ENCODE data around the gene BRIP1.

BRIP1 gene

DNA sequence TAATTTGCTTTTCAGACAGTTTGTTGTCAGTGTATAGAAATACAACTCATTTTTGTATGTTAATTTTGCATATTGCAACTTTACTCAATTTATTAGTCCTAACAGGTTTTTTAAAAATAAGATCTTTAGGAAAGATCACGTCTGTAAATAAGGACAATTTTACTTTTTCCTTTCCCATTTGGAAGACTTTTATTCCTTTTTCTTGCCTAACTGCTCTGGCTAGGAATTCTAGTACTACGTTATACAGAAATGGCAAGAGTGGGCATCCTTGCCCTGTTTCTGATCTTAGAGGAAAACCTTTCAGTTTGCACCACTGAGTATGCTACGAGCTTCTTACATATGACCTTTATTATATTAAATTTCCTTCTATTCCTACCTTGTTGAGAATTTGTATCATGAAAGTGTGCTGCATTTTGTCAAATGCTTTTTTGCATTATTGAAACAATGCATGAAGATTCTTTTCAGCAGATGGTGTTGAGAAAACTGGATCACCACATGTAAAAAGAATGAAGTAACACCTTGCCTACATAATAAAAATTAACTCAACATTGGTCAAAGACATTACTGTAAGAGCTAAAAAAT is 113.4 kb downstream of the BRIP1 start:
- Histone ChIP-seq H3K4me2 (no peak overlapping the region), H3K4me3 (IDR thresholded peaks at IDR 0.05; ENCODE audit: insufficient read depth, low read depth, low read length) (no peak overlapping the region), H3K79me2 (ENCODE audit: insufficient read depth, low read depth) (no peaks in the 10 kb centered on the region), H2AFZ (ENCODE audit: low read depth) (no peak overlapping the region), H3K27me3 (ENCODE audit: insufficient read depth, low read depth) (no peaks in the 10 kb centered on the region), H3K27ac (no peak overlapping the region), H3K9ac (no peak overlapping the region), H3K36me3 (ENCODE audit: insufficient read depth) (no peaks in the 10 kb centered on the region; the same call in 1 of the 2 replicates), H4K20me1 (ENCODE audit: insufficient read depth) (no peaks in the 10 kb centered on the region), H3K4me1 (ENCODE audit: low read depth, poor library complexity, severe bottlenecking) (peaks cover 16% of the 10 kb centered on the region)
- TF ChIP-seq CTCF (conservative IDR thresholded peaks at IDR 0.05; ENCODE audit: low read depth, low read length): no peak

DNA sequence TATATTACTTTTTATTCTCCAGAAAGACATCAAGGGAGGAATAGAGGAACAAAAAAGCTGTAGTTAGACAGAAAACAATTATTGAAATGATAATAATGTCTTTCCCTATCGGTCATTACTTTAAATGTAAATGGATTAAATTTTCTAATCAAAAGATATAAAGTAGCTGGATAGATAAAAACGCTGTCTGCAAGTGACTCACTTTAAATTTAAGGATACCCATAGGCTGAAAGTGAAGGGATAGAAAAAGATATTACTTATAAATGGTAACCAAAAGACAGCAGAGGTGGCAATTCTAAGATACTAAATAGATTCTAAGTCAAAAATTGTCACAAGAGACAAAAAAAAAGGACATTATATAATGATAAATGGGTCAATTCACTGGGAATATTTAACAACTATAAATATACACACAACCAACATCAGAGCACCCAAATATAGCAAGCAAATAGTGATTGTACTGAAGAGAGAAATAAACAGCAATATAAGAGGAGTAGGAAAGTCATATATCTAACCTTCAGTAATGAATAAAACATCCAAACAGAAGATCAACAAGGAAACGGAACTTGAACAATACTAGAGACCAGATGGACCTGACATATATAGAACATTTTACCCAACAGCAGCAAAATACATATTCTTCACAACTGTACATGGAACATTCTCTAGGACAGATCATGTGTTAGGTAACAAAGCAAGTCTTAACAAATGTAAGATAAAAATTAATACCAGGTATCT is 116.9 kb downstream of the BRIP1 start:
- no peak for TF ChIP-seq CTCF (conservative IDR thresholded peaks at IDR 0.05; ENCODE audit: low read depth, low read length)
- Histone ChIP-seq H3K79me2 (ENCODE audit: insufficient read depth, low read depth) (no peaks in the 10 kb centered on the region), H3K27ac (no peak overlapping the region), H3K4me1 (ENCODE audit: low read depth, poor library complexity, severe bottlenecking) (peaks cover 14% of the 10 kb centered on the region), H2AFZ (ENCODE audit: low read depth) (no peak overlapping the region), H3K36me3 (ENCODE audit: insufficient read depth) (no peaks in the 10 kb centered on the region; the same call in 1 of the 2 replicates), H3K4me2 (no peak overlapping the region), H3K9ac (no peak overlapping the region), H4K20me1 (ENCODE audit: insufficient read depth) (no peaks in the 10 kb centered on the region), H3K27me3 (ENCODE audit: insufficient read depth, low read depth) (no peaks in the 10 kb centered on the region), H3K4me3 (IDR thresholded peaks at IDR 0.05; ENCODE audit: insufficient read depth, low read depth, low read length) (no peak overlapping the region)

DNA sequence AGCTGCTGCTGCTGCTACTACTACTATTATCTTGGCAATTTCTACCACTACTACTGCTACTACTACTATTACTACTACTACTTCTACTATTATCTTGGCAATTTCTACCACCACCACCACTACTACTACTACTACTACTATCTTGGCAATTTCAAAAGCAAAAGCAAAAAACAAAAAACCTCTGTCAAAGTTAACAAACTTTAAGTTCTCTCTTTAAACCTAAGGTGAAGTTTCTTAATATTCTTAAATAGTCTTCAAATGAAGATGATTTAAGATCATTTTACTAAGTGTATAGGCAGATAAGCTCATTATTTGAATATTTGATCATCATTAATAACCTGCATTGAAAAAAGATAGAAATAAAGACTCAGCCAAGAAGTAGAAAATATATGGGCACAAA is 118.5 kb downstream of the BRIP1 start:
- no peak for TF ChIP-seq CTCF (conservative IDR thresholded peaks at IDR 0.05; ENCODE audit: low read depth, low read length)
- H4K20me1 ChIP-seq (ENCODE audit: insufficient read depth): no peaks in the 10 kb centered on the region
- no peaks in the 10 kb centered on the region; the same call in 1 of the 2 replicates for H3K36me3 ChIP-seq (ENCODE audit: insufficient read depth)
- H3K4me2 ChIP-seq: no peak overlapping the region
- H3K27ac ChIP-seq: no peak overlapping the region
- no peak overlapping the region for H2AFZ ChIP-seq (ENCODE audit: low read depth)
- no peaks in the 10 kb centered on the region for H3K4me1 ChIP-seq (ENCODE audit: low read depth, poor library complexity, severe bottlenecking)
- H3K4me3 ChIP-seq (IDR thresholded peaks at IDR 0.05; ENCODE audit: insufficient read depth, low read depth, low read length): no peak overlapping the region
- H3K27me3 ChIP-seq (ENCODE audit: insufficient read depth, low read depth): no peaks in the 10 kb centered on the region
- H3K79me2 ChIP-seq (ENCODE audit: insufficient read depth, low read depth): no peaks in the 10 kb centered on the region
- H3K9ac ChIP-seq: no peak overlapping the region

- H3K4me1 ChIP-seq (ENCODE audit: low read depth, poor library complexity, severe bottlenecking): no peaks in the 10 kb centered on the region
- H3K27me3 ChIP-seq (ENCODE audit: insufficient read depth, low read depth): no peaks in the 10 kb centered on the region
- no peak overlapping the region for H3K27ac ChIP-seq
- H3K36me3 ChIP-seq (ENCODE audit: insufficient read depth): no peaks in the 10 kb centered on the region; the same call in 1 of the 2 replicates
- H4K20me1 ChIP-seq (ENCODE audit: insufficient read depth): no peaks in the 10 kb centered on the region
- H3K79me2 ChIP-seq (ENCODE audit: insufficient read depth, low read depth): no peaks in the 10 kb centered on the region
- TF ChIP-seq CTCF (conservative IDR thresholded peaks at IDR 0.05; ENCODE audit: low read depth, low read length): no peak
- no peak overlapping the region for H3K9ac ChIP-seq
- H3K4me3 ChIP-seq (IDR thresholded peaks at IDR 0.05; ENCODE audit: insufficient read depth, low read depth, low read length): no peak overlapping the region
- no peak overlapping the region for H3K4me2 ChIP-seq
- no peak overlapping the region for H2AFZ ChIP-seq (ENCODE audit: low read depth)
Observed at GRCh38 chr17:61744252-61744651, 119.1 kb downstream of the BRIP1 start.

Measured in KMS-11 (cell line).